ENCODE data around the gene PEX14. TPM values are rescaled to one million over a fixed set of nuclear protein-coding genes. Genes with fewer than 3 reads are reported as not detected.
A peak's percentile ranks its signal among the peaks of the same experiment; 100 is the strongest.

Gene PEX14
- total RNA-seq, 1 experiment from 2014 or later: 21.5 TPM

- Histone ChIP-seq H3K36me3 (peaks cover 7% of the 10 kb centered on the region), H3K4me3 (no peak overlapping the region), H3K9me3 (peaks cover 11% of the 10 kb centered on the region), H3K27me3 (no peaks in the 10 kb centered on the region)
- no peak for DNase-seq
These were observed 108.9 kb downstream of the PEX14 start for GRCh38 chr1:10583641-10584040.

- Histone ChIP-seq H3K27me3 (no peaks in the 10 kb centered on the region), H3K36me3 (no peaks in the 10 kb centered on the region; the same call in 1 of the 2 replicates), H3K4me3 (no peak overlapping the region), H3K9me3 (peaks cover 5% of the 10 kb centered on the region)
- no peak for DNase-seq
These were observed 110.5 kb downstream of the PEX14 start for GRCh38 chr1:10585242-10585641.

GRCh38 chr1:10586125-10586524 lies 111.4 kb downstream of the PEX14 start:
- Histone ChIP-seq H3K4me3 (no peak overlapping the region), H3K36me3 (no peaks in the 10 kb centered on the region; the same call in 1 of the 2 replicates), H3K9me3 (peaks cover 2% of the 10 kb centered on the region), H3K27me3 (no peaks in the 10 kb centered on the region)
- DNase-seq: no peak

- Histone ChIP-seq H3K9me3 (peaks cover 1% of the 10 kb centered on the region; the same call in 1 of the 2 replicates), H3K27me3 (no peaks in the 10 kb centered on the region), H3K4me3 (no peak overlapping the region), H3K36me3 (no peaks in the 10 kb centered on the region; the same call in 1 of the 2 replicates)
- DNase-seq: no peak
These were observed 113.9 kb downstream of the PEX14 start for GRCh38 chr1:10588640-10589039.

- no peaks in the 10 kb centered on the region for H3K27me3 ChIP-seq
- no peaks in the 10 kb centered on the region; the same call in 1 of the 2 replicates for H3K9me3 ChIP-seq
- DNase-seq: no peak
- no peak overlapping the region for H3K4me3 ChIP-seq
- H3K36me3 ChIP-seq: no peaks in the 10 kb centered on the region
These were observed 114.3 kb downstream of the PEX14 start for GRCh38 chr1:10589074-10589473.

- Histone ChIP-seq H3K36me3 (no peaks in the 10 kb centered on the region), H3K27me3 (no peaks in the 10 kb centered on the region), H3K4me3 (no peak overlapping the region), H3K9me3 (no peaks in the 10 kb centered on the region)
- DNase-seq: no peak
These were observed 116.3 kb downstream of the PEX14 start for GRCh38 chr1:10591010-10591409.

- no peak for DNase-seq
- Histone ChIP-seq H3K36me3 (no peaks in the 10 kb centered on the region), H3K4me3 (no peak overlapping the region), H3K9me3 (no peaks in the 10 kb centered on the region), H3K27me3 (no peaks in the 10 kb centered on the region)
These were observed 117.6 kb downstream of the PEX14 start for GRCh38 chr1:10592373-10592772.

- DNase-seq: no peak
- Histone ChIP-seq H3K27me3 (no peaks in the 10 kb centered on the region), H3K9me3 (no peaks in the 10 kb centered on the region), H3K36me3 (no peaks in the 10 kb centered on the region), H3K4me3 (no peak overlapping the region)
These were observed 119.0 kb downstream of the PEX14 start for GRCh38 chr1:10593750-10594149.

GRCh38 chr1:10594595-10595223 lies 120.0 kb downstream of the PEX14 start:
- H3K36me3 ChIP-seq: no peaks in the 10 kb centered on the region
- no peaks in the 10 kb centered on the region for H3K27me3 ChIP-seq
- H3K4me3 ChIP-seq: no peak overlapping the region
- DNase-seq: no peak
- no peaks in the 10 kb centered on the region for H3K9me3 ChIP-seq

- Histone ChIP-seq H3K27me3 (no peaks in the 10 kb centered on the region), H3K4me3 (no peak overlapping the region), H3K9me3 (no peaks in the 10 kb centered on the region), H3K36me3 (peaks cover 2% of the 10 kb centered on the region; the same call in 1 of the 2 replicates)
- DNase-seq: no peak
These were observed 122.0 kb downstream of the PEX14 start for GRCh38 chr1:10596780-10597179.

- H3K27me3 ChIP-seq: no peaks in the 10 kb centered on the region
- peaks cover 6% of the 10 kb centered on the region; the same call in 1 of the 2 replicates for H3K36me3 ChIP-seq
- no peaks in the 10 kb centered on the region for H3K9me3 ChIP-seq
- no peak for DNase-seq
- H3K4me3 ChIP-seq: no peak overlapping the region
These were observed 123.0 kb downstream of the PEX14 start for GRCh38 chr1:10597492-10598388.

- peak; percentile 20 for DNase-seq
- Histone ChIP-seq H3K36me3 (peaks cover 6% of the 10 kb centered on the region; the same call in 1 of the 2 replicates), H3K4me3 (no peak overlapping the region), H3K27me3 (no peaks in the 10 kb centered on the region), H3K9me3 (no peaks in the 10 kb centered on the region)
These were observed 123.6 kb downstream of the PEX14 start for GRCh38 chr1:10598389-10598702.

GRCh38 chr1:10599194-10599861 lies 124.6 kb downstream of the PEX14 start:
- Histone ChIP-seq H3K36me3 (peaks cover 6% of the 10 kb centered on the region; the same call in 1 of the 2 replicates), H3K4me3 (no peak overlapping the region), H3K9me3 (no peaks in the 10 kb centered on the region), H3K27me3 (no peaks in the 10 kb centered on the region)
- peak; percentile 43 for DNase-seq

GRCh38 chr1:10601342-10602070 lies 126.8 kb downstream of the PEX14 start:
- DNase-seq: no peak
- no peak overlapping the region for H3K4me3 ChIP-seq
- no peaks in the 10 kb centered on the region for H3K27me3 ChIP-seq
- peaks cover 6% of the 10 kb centered on the region; the same call in 1 of the 2 replicates for H3K36me3 ChIP-seq
- no peaks in the 10 kb centered on the region for H3K9me3 ChIP-seq

- Histone ChIP-seq H3K4me3 (no peak overlapping the region), H3K36me3 (peaks cover 6% of the 10 kb centered on the region), H3K9me3 (no peaks in the 10 kb centered on the region), H3K27me3 (no peaks in the 10 kb centered on the region)
- no peak for DNase-seq
These were observed 128.2 kb downstream of the PEX14 start for GRCh38 chr1:10602936-10603335.

- no peaks in the 10 kb centered on the region for H3K27me3 ChIP-seq
These were observed 130.2 kb downstream of the PEX14 start for GRCh38 chr1:10604966-10605365.

More at GRCh38 chr1:10604966-10605365, 130.2 kb downstream of the PEX14 start:
- Histone ChIP-seq H3K36me3 (peaks cover 10% of the 10 kb centered on the region), H3K9me3 (no peaks in the 10 kb centered on the region), H3K4me3 (no peak overlapping the region)
- no peak for DNase-seq

Data from MG63 (cell line).